BJ (cell line): Measurements from ENCODE around the gene MOG. TPM values are rescaled to one million over a fixed set of nuclear protein-coding genes. Genes with fewer than 3 reads are reported as not detected.
A peak's percentile ranks its signal among the peaks of the same experiment; 100 is the strongest.

ENCODE experiments used
- CTCF ChIA-PET: fragments of 350-600 bp; formaldehyde crosslinking; extraction: SDS; loops from one replicate; lab custom pipeline; 2021; ENCODE audit warnings: antibody characterized with exemption, inconsistent platforms; lab: Yijun Ruan, JAX
- POLR2A ChIA-PET: fragments of 300-600 bp; sonication (Branson Sonifier 250); formaldehyde crosslinking; extraction: SDS; loops from one replicate; lab custom pipeline; 2021; ENCODE audit warnings: antibody characterized with exemption; lab: Charles Lee
- DNase-seq: peaks from one replicate; pipeline ENCODE4 v3.0.0-alpha.2; 2011; ENCODE audit warnings: low read depth
- H3K27me3 ChIP-seq: 2 replicates; pipeline ENCODE4 v1.6.0; 2011; ENCODE audit warnings: low read length; ENCODE audit not compliant: control insufficient read depth, insufficient read depth
- H3K36me3 ChIP-seq: 2 replicates; pipeline ENCODE4 v1.5.1; 2011; ENCODE audit warnings: low read length; ENCODE audit not compliant: control insufficient read depth, insufficient read depth
- H3K4me3 ChIP-seq: 2 replicates; pipeline ENCODE4 v1.5.1; 2011; ENCODE audit warnings: low read depth, mild to moderate bottlenecking, control low read depth, low read length
- polyA minus RNA-seq: library from RNA; depleted of rRNA, polyadenylated mRNA; stranded (reverse); fragments of >200 nt; gene quantifications from 2 replicates; pipeline ENCODE4 v1.2.3, GENCODE V29; 2011; rRNA and poly(A)+ RNA removed
- polyA plus RNA-seq: library from polyadenylated mRNA; depleted of rRNA; stranded (reverse); fragments of >200 nt; gene quantifications from 2 replicates; pipeline ENCODE4 v1.2.3, GENCODE V29; 2011; rRNA removed
- TF ChIP-seq, protein P1 (sequence below): IDR thresholded peaks from 2 replicates; pipeline ENCODE4 v1.5.1; 2011; ENCODE audit warnings: low read depth, mild to moderate bottlenecking, control low read depth, inconsistent platforms, low read length, moderate library complexity; ENCODE audit not compliant: insufficient read depth

Gene MOG
- polyA plus RNA-seq (not detected in 2 replicates), polyA minus RNA-seq (not detected in 2 replicates)

DNA sequence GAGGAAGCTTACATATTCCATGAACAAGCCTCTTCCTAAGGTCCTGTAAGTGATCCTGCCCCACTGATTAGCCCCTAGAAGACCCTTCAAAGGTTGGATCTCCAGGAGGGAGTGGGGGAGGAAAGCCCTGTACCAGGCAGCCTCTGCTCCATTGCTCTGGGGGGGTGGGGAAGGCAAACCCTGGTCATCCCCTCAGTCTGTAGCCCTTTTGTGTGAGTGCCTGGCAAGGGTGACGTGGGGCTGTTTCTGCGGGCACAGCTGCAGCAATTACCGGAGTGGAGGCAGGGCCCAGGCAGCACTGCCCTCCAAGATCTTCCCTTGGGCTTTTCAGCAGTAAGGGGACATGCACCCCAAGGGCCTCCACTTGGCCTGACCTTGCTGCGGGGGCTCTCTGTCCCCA is at the start of gene MOG:
Gene MOG (plus strand): TSS at position 295 of the 400 bp plus-strand sequence. CDS start 118 bp downstream, outside the sequence.
- ChIA-PET POLR2A (no interaction called here), CTCF (interaction anchor here (1.8 to 3.9 kb wide), 2 partner anchors 8 to 9 kb away, joined by 7 to 29 read pairs; no protein-coding TSS in a partner anchor)
- H3K27me3 ChIP-seq, result peaks cover 13% of the 10 kb centered on the region
- TF ChIP-seq, protein P1, sequence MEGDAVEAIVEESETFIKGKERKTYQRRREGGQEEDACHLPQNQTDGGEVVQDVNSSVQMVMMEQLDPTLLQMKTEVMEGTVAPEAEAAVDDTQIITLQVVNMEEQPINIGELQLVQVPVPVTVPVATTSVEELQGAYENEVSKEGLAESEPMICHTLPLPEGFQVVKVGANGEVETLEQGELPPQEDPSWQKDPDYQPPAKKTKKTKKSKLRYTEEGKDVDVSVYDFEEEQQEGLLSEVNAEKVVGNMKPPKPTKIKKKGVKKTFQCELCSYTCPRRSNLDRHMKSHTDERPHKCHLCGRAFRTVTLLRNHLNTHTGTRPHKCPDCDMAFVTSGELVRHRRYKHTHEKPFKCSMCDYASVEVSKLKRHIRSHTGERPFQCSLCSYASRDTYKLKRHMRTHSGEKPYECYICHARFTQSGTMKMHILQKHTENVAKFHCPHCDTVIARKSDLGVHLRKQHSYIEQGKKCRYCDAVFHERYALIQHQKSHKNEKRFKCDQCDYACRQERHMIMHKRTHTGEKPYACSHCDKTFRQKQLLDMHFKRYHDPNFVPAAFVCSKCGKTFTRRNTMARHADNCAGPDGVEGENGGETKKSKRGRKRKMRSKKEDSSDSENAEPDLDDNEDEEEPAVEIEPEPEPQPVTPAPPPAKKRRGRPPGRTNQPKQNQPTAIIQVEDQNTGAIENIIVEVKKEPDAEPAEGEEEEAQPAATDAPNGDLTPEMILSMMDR, result no peak
- H3K36me3 ChIP-seq, result no peaks in the 10 kb centered on the region
- no peak for DNase-seq
- no peak within 1 kb of the TSS for H3K4me3 ChIP-seq

DNA sequence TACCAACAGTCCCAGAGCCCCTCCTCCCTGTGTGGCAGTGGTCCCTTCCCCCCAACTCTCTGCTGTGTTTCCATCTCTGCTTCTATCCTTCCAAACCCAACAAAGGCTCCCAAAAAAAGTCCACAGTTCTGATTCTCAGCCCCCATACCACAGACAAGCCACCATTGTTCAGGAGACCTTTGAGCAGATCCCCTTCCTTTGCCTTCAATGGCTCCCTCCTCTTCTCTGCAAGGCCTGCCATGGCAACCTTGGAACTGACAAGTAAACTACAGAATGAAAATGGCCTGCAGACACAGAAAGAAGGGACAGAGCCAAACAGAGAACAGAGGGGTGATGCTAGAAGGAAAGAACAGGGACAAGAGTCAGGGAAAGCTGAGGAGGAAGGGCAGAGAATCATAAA is 48.8 kb upstream of the MOG start:
- ChIA-PET POLR2A (no interaction called here), CTCF (interaction anchor here (0.9 kb wide), 1 partner anchor 19 kb away, joined by 3 read pairs; no protein-coding TSS in a partner anchor)
- H3K4me3 ChIP-seq, result no peak overlapping the region
- no peaks in the 10 kb centered on the region for H3K27me3 ChIP-seq
- TF ChIP-seq, protein P1, result no peak
- peaks cover 39% of the 10 kb centered on the region for H3K36me3 ChIP-seq
- no peak for DNase-seq

- TF ChIP-seq, protein P1, result no peak
- Histone ChIP-seq H3K4me3 (no peak overlapping the region), H3K27me3 (no peaks in the 10 kb centered on the region), H3K36me3 (peaks cover 33% of the 10 kb centered on the region)
- CTCF ChIA-PET, result interaction anchor here (1.0 to 1.4 kb wide), 2 partner anchors 10 to 15 kb away, joined by 3 to 4 read pairs; no protein-coding TSS in a partner anchor
- no peak for DNase-seq
- POLR2A ChIA-PET, result no interaction called here
Measured at GRCh38 chr6:29610540-29610939, 46.4 kb upstream of the MOG start.

- CTCF ChIA-PET, result interaction anchor here (1.0 to 1.7 kb wide), 3 partner anchors 9 to 22 kb away, joined by 3 to 7 read pairs (median 4); no protein-coding TSS in a partner anchor
- DNase-seq, result no peak
- no peak overlapping the region for H3K4me3 ChIP-seq
- TF ChIP-seq, protein P1, result no peak
- peaks cover 27% of the 10 kb centered on the region for H3K36me3 ChIP-seq
- POLR2A ChIA-PET, result interaction anchor here (0.7 kb wide), 1 partner anchor 17 kb away, joined by 3 read pairs; no protein-coding TSS in a partner anchor
- no peaks in the 10 kb centered on the region for H3K27me3 ChIP-seq
Measured at GRCh38 chr6:29611426-29611825, 45.5 kb upstream of the MOG start.

GRCh38 chr6:29617782-29618554 is 38.9 kb upstream of the MOG start:
- TF ChIP-seq, protein P1, result peak; percentile 21; the same call in 1 of the 2 replicates
- H3K36me3 ChIP-seq, result peaks cover 22% of the 10 kb centered on the region
- ChIA-PET CTCF (interaction anchor here (0.6 to 1.3 kb wide), 5 partner anchors 9 to 32 kb away, joined by 3 to 5 read pairs (median 4); no protein-coding TSS in a partner anchor), POLR2A (no interaction called here)
- H3K27me3 ChIP-seq, result no peaks in the 10 kb centered on the region
- no peak for DNase-seq
- H3K4me3 ChIP-seq, result no peak overlapping the region
